Measurements from ENCODE around the gene CA7.
"Not testable (repeated sequence)": the region's sequence is repeated elsewhere in the genome, so short reads cannot be mapped to it uniquely, and the experiment has no call there.

CA7 gene

DNA sequence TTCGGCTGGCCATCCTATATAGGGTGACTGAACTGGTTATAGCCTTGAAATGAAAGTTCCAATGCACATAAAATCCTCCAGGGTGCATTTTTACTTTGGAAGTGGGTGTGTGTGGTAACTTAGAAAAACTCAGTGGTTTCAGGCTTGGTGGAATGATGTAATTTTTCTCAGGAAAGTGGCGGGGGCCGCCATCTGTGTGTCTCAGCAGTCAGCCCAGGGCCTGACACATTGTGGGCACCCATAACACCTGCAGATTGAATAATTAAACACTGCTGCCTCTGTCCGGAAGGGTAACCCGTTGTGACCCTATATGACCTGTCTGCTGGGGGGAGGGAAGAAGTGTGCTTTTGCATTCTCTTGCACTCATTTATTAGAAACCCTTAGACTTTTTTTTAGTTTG, 33.9 kb downstream of the CA7 start:
- no peak for DNase-seq

DNA sequence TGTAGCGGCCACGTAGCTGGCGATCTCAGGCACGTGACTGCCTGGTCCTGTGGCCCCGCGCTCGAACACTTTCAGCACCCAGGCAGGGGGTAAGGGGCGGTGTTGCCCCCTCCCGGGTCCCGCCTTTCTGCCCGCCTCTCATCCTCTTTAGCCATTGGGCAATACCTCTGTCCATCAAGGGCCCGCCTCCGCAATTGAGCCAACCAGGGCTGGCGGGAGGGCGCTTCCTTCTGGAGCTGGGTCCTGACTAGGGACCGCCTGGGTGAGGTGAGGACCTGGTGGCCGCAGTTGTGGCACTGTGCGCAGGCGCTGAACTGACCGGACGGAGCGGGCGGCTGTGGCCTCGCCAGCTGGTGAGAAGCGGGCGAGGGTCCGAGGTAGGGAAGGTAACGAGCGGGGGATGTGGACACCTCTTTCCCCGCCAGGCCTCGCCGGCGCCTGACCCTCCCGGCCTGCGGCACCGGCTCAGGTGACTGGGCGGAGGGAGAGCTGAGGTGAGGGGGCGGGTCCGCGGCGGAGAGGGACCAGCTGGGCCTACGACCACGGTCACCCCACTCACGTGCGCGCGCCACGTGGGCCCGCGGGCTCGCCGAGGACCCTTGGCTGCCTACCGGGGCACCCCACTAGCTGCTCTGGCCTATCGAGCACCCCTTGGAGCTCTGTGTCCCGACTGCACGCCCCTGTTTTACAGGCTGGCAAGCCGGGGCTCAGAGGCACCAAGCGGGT, 36.2 kb downstream of the CA7 start, which contains the start of gene PDP2:
Gene PDP2 (plus strand): TSS at position 228 of the 726 bp plus-strand sequence. CDS start 3,770 bp downstream, outside the sequence.
- DNase-seq: peak; percentile 79

DNA sequence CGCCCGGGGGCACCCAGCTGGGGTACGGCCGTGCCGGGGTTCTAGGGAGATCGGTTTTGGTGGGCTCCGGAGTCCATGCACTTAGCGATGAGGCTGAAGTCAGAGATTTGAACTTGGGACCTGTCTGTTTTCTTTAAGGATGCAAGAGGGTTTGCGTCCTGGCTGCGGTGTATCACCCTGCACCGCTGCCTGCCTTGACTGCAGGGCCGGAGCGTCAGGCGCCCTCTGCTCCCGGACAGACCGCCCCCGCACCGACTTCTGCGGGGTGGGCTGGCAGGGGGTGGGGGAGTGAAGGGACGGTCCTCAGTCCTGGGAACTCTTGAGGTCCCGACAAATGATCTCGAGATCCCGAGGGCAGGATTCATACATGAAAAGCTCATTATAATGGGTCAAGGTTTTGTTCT, 36.8 kb downstream of the CA7 start:
- no peak for DNase-seq

DNA sequence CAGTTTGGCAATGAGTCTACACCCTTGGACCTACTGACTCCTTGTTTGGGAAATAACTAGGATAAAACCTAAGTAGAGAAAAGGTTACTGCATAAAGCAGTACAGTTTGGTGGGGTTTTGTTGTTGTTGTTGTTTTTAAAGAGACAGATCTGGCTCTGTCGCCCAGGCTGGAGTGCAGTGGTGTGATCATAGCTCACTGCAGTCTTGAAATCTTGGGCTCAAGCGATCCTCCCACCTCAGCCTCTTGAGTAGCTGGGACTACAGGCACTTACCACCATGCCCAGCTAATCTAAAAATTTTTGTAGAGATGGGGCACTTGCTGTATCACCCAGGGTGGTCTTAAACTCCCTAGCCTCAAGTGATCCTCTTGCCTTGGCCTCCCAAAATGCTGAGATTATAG, 37.3 kb downstream of the CA7 start:
- no peak for DNase-seq

DNA sequence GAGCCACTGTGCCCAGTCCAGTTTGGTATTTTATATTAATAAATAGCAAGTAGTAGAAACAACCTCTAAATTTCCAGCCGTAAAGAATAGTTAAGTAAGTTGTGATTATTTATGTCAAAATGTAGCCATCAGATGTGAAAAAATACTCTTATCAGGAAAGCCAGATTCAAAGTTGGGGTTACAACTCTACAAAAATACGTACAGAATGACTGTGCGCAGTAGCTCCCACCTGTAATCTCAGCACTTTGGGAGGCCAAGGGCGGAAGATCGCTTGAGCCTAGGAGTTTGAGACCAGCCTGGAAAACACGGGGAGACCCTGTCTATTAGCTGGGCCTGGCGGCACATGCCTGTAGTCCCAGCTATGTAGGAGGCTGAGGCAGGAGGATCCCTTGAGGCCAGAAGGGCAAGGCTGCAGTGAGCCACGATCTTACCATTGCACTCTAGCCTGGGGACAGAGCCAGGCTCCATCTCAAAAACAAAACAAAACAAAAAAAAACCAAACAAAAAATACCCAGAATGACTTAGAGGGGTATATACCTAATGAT, 37.8 kb downstream of the CA7 start:
- no peak for DNase-seq

DNA sequence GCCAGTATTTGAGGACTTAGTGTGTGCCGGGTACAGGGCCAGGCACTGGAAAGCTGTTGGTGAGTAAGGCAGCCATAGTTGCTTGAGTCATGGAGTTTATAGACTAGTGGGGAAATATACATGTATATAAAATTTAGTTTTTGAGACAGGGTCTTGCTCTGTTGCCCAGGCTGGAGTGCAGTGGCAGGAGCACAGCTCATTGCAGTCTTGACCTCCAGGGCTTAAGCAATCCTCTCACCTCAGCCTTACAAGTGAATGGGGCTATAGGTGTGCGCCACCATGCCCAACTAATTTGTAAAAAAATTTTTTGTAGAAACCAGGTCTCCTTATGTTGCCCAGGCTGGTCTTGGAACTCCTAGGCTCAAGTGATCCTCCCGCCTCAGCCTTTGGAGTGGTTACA, 38.5 kb downstream of the CA7 start:
- DNase-seq: no peak

DNA sequence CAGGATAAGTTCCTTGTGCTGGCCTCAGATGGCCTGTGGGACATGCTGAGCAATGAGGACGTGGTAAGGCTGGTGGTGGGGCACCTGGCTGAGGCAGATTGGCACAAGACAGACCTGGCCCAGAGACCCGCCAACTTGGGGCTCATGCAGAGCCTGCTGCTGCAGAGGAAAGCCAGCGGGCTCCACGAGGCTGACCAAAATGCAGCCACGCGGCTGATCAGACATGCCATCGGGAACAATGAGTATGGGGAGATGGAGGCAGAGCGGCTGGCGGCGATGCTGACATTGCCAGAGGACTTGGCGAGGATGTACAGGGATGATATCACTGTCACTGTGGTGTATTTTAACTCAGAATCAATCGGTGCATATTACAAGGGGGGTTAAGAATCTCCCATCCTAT, 41.3 kb downstream of the CA7 start:
- no peak for DNase-seq

DNA sequence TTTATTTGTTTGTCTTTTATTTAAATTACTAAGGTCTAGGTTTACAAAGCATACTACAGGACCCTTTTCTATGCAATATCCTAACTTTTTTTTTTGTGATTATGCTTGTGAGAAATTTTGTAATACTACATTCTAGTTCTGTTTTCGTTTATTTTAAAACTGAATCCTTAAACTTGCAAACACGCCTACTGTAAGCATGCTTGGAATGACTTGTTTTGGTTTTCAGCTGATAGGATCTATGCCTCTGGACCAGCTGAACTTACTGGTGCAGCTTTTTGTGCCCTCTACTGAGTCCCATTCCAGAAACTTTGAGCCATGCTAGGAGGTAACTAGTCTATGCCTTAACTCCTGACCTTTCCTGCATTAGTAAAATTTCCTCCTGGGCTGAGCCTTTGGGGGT, 42.1 kb downstream of the CA7 start:
- no peak for DNase-seq

DNA sequence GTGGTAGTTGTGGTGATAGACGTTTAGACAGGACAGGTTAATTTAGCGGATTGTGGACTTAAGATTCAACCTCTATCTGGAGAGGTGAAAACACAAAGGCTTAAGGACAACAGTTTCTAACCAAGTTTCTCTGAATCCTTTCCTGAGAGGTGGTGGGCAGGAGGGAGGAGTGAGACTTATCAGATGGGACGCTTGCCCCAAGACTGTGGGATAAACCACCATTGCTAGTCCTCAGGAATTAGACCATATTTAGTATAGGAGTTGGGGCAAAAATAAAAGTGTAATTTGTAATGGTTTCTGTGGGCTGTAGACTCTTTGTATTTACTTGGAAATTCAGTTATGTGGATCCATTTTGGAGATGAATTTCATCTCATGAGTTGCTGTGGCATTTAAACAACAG, 42.7 kb downstream of the CA7 start:
- no peak for DNase-seq

DNA sequence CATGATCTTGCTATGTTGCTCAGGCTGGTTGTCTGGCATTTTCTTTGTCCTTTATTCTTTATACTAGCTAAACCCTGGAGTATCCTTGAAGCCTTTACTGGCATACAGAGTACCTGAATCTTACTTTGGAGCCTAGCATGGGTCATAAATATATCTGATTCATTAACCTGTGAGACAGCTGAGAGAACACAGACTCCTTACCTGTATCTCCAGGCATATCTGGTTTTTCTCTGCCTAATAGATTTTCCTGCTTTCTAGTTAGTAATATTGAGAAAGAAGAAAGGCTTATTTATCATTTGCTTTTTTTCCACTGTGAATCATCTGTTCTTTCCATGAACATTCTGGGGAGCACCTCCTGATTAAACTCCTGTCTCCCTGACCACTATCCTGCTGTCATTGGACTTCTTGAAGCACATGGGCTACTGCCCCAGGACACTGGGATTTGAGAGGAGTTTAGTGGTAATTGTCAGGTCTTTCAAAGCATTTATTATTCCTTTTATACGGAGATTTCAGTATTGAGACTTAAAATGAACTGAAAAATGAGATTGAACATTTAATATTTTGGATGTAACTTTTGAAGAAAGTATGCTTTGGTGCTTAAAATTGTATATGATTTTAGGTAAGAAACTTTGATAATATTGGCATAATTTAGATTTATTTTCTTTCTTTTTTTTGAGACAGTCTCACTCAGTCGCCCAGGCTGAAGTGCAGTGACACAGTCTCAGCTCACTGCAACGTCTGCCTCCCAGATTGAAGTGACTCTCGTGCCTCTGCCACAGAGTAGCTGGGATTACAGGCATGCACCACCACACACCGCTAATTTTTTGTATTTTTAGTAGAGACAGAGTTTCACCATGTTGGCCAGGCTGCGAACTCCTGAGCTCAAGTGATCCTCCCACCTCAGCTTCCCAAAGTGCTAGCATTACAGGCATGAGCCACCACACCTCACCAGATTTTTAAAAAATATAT, 44.7 kb downstream of the CA7 start:
- no peak for DNase-seq

DNA sequence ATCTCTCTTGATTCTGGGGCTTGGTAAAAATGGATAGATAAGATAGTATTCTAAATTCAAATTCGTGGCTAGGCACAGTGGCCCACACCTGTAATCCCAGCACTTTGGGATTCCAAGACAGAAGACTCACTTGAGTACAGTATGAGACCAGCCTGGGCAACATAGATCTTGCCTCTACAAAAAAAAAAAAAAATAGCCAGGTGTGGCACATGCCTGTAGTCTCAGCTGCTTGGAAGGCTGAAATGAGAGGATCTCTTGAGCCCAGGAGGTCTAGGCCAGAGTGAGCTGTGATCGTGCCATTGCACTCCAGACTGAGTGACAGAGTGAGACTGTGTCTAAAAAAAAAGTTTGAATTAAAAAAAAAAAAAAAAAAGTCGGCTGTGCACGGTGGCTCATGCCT, 45.4 kb downstream of the CA7 start:
- DNase-seq: no peak

DNA sequence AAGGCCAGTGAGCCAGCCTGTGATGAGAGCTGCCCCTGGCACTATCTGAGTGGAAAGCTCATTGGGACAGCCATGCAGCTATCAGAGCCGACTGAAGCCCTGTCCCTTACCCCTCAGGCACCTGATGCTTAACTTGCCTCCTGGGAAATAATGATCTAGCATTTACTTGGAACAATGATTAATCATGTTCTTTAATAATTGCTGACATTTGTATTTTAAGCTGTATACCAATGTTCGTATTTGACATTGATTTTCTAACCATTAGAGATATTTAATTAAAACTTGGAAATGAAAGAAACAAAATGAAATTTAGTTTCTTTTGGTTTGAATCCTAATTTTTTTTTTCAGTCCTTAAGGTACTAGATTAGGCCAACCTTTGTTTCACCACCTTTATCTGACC, 46.6 kb downstream of the CA7 start:
- DNase-seq: no peak

DNA sequence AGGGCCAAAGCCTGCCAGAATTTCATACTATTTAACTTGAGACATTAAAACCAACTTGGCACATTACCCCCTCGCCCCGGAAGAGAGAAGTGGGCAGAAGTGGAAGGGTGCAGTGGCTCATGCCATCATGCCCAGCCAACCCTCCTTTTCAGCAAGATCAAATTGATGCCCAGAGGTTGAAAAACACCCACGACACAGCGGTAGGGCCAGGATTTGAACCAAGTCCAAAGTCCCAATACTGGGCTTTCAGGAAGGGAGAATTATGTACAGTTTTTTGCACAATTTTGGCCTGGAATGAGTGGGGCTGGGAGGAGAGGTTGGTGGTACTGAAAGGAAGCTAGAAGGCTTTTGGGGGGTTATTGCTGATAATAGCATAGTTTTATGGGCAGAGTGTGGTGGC, 47.1 kb downstream of the CA7 start:
- no peak for DNase-seq

DNA sequence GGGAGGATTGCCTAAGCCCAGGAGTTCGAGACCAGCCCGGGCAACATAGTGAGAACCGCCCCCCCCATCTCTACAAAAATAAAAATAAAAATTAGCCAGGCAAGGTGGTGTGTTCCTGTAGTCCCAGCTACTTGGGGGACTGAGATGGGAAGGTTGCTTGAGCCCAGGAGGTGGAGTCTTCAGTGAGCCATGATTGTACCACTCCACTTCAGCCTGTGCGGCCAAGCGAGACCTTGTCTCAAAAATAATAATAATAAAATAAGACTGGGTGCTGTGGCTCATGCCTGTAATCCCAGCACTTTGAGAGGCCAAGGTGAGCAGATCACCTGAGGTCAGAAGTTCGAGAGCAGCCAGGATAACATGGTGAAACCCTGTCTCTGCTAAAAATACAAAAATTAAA, 47.6 kb downstream of the CA7 start:
- no peak for DNase-seq

DNA sequence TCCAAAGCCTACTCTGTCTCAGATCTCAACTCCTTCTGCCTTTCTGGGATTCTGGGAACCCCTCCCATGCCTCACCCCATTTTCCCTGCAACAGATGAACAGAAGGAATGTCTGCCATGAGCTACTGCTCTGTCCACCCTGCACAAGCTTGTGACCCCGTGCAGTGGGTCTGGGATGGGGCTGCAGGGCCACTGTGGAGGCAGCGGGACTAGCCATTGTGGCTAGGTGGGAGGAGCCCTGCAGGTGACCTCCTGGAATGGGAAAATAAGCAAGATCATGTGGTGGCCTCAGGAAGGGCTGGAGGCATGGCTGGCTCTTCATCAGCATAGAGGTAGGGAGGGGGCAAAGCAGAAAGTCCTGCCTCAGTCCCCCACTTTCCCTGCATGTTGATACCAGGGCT, 49.8 kb downstream of the CA7 start:
- no peak for DNase-seq

DNA sequence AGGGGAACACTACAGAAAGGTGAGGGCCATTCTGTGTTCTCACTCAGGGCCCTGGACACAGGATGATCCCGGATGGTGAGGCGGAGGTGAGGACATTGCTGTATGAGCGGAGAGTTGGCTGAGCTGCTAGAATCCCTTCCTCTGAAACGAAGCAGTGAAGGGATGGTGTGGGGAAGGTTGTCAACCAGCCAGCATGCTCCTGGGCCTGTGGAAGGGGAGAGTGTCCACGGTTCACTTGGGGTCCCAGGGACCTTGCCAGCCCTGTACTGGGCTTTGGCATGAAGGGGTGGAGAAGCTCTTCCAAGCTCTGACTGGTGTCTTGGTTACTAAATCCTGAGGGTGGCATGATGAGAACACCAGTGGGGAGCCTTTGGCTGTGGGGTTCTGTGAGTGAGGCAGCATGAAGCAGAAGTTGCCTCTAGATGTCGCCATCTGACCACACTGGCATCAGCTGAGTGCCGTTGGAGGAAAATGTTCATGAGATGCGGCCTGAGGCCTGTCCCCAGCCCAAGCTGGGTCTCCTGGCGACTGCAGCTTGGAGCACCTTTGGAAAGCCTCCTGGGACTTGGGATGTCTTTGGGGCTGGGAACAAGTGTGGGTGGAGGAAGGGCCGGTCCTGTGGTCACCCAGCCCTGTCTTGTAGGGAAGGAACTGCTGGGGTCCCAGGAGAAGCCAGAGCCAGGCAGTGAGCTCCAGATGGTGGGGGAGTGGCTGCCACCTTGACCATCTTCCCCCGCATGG, 50.9 kb downstream of the CA7 start:
- DNase-seq: no peak

DNA sequence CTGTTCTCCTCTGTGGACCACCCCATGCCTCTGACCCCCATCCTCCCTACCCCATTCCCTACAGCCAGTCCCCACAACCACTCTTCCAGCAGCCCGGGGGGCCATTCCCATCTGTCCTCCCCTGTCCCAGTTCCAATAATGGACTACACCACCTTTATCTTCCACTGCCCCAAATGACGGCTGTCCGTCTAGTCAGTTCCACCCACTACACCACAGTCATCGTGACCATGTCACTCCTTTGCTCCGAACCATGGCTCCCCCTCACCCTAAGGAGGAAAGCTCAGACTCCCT, 51.4 kb downstream of the CA7 start:
- no peak for DNase-seq

DNA sequence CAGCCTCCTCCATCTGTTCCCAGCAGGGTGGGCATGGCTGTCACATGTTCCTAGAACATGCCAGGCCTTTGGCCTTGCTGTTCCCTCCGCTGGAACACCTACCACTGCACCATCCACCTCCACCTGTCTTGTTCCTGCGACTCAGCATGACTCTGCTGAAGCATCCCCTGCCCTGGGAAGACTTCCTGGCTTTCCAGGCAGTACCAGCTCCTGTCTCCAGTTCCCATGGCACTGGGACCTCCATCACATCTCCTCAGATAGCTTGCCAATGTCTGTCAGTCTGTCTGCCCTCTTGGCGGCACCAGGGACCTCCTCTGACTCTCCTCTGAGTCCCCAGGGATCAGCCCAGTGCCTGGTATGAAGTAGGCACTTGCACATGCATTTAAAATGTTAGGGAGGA, 51.8 kb downstream of the CA7 start:
- no peak for DNase-seq

DNA sequence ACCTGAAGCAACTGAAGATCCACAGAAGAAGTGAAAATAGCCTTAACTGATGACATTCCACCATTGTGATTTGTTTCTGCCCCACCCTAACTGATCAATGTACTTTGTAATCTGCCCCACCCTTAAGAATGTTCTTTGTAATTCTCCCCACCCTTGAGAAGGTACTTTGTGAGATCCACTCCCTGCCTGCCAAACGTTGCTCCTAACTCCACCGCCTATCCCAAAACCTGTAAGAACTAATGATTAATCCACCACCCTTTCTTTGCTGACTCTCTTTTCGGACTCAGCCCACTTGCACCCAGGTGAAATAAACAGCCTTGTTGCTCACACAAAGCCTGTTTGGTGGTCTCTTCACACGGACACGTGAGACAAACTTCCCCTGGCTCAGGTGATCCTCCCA, 52.5 kb downstream of the CA7 start:
- not testable (repeated sequence) for DNase-seq

DNA sequence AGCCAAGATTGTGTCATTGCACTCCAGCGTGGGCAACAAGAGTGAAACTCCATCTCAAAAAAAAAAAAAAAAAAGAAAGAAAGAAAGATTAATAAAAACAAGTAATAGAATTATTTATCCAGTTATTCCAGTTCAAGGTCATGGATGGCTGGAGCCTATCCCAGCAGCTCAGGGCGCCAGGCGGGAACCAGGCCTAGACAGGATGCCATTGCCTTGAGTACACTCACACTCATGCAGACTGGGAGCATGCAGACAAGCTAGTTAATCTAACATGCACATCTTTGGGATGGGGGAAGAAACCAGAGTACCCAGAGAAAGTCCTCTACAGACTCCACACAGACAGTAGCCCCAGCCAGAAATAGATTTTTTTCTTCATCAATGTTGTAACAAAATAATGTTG, 54.0 kb downstream of the CA7 start:
- no peak for DNase-seq

DNA sequence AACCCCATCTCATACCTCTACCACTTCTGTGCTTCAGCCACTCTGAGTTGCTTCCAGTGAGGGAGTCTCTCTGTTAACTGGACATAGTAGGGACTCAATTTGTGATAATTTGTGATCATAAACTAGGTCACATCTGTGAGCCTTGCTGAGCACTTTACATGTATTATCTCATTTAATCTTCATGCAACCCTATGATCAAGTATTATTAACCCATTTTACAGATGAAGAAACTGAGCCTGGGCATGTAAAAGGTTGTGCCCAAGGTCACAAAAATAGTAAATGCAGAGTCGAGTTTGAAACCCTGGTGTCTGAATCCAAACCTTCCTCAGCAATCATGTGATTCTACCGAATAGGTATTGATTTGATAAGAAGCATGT, 54.7 kb downstream of the CA7 start:
- DNase-seq: no peak

DNA sequence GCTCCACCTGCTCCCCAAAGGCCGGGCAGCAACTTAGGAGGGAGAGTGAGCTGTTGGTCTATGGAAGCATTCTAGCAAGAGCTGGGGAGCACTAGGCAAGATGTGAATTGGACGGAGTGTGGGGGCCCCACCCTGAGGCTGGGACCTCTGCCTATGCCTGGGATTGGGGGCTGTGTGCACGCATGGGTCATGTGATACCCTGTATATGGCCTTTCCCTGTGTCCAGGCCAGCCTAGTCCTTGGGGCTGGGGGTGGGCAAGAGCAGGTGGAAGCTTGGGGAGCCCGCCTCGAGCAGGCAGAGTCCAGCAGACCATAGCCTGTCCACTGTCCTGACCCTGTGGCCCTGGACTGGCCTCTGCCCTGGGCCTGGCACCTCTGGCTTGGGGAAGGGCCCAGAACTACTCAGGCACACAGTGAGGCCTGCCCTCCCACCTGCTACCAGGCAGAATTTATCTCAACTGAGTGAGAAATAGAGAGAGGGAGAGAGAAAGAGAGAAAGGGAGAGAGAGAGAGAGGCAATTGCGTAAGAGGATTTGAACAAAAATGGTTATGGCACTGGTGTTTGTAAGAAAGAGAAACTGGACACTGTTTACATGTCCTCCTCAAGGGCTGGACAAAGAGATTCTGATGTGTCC, 55.2 kb downstream of the CA7 start:
- no peak for DNase-seq

All from NCI-H1436 treated with DMSO at 0.1 percent for 48 hours (cell line).